HepG2 (cell line): Measurements from ENCODE around the gene INAFM2. TPM values are rescaled to one million over a fixed set of nuclear protein-coding genes. Genes with fewer than 3 reads are reported as not detected.

Source experiments
- ATAC-seq: fragments of 200-7000 bp; cut with Tn5 transposase; 3 replicates; pipeline ENCODE4 v1.9.1; 2020; ENCODE audit warnings: mild to moderate bottlenecking, moderate library complexity
- BruUV-seq: library from RNA; stranded (reverse); fragments of 400-500 nt; replicated peaks from 2 replicates; lab custom pipeline; 2021; lab: Mats Ljungman, UMichigan
- CTCF ChIA-PET: fragments of 300-600 bp; formaldehyde crosslinking; extraction: SDS; loops from one replicate; lab custom pipeline; 2021; ENCODE audit warnings: low total read pairs, inconsistent platforms, low intra/inter-chr PET ratio; lab: Yijun Ruan, JAX
- POLR2A ChIA-PET: fragments of 350-600 bp; sonication (Branson Sonifier 250); formaldehyde crosslinking; loops from one replicate; lab custom pipeline; 2020; ENCODE audit warnings: antibody characterized with exemption, inconsistent platforms; lab: Yijun Ruan, JAX
- DNase-seq: peaks from one replicate; pipeline ENCODE4 v3.0.0-alpha.2; 2015; ENCODE audit warnings: low spot score
- FAIRE-seq: peaks from 3 replicates; lab custom pipeline; 2011; peaks lifted over from hg19 to GRCh38; lab: Jason Lieb, UNC
- H2AFZ ChIP-seq: one replicate; pipeline ENCODE4 v1.6.1; 2011; ENCODE audit warnings: low read length, inconsistent platforms
- H3K27ac ChIP-seq: fragments of 300-600 bp; 3 replicates; pipeline ENCODE4 v1.8.0; 2011; ENCODE audit warnings: mixed run types, mild to moderate bottlenecking, mixed read lengths, low read length, inconsistent platforms; ENCODE audit not compliant: insufficient read depth; ENCODE audit errors: extremely low read length
- H3K27me3 ChIP-seq, 2 experiments: fragments of 200-600 bp in 1 of 2; 2 replicates in 1 of 2; 3 replicates in 1 of 2; pipeline versions ENCODE4 v1.6.0 to v1.8.0; 2011; ENCODE audit warnings: low read length in 2 of 2, mild to moderate bottlenecking in 2 of 2, moderate library complexity in 2 of 2, inconsistent platforms in 1 of 2; ENCODE audit not compliant: insufficient read depth in 2 of 2, control insufficient read depth in 1 of 2
- H3K36me3 ChIP-seq, 2 experiments: fragments of 200-600 bp in 1 of 2; replicated peaks in 1 of 2; 2 replicates in 1 of 2; 3 replicates in 1 of 2; pipeline versions ENCODE4 v1.5.1 to v1.8.0; 2011; ENCODE audit warnings: low read length in 2 of 2, inconsistent platforms in 1 of 2; ENCODE audit not compliant: insufficient read depth in 2 of 2, control insufficient read depth in 1 of 2
- H3K4me1 ChIP-seq: 2 replicates; pipeline ENCODE4 v1.5.1; 2012; ENCODE audit warnings: low read length, inconsistent platforms; ENCODE audit not compliant: insufficient read depth
- H3K4me2 ChIP-seq: 2 replicates; pipeline ENCODE4 v1.6.0; 2011; ENCODE audit warnings: low read depth, low read length, inconsistent platforms
- H3K4me3 ChIP-seq, 3 experiments: fragments of 200-600 bp in 1 of 3; sonication (generic), shearing (Covaris generic) in 1 of 3; replicated peaks in 1 of 3; 2 replicates each; pipeline ENCODE4 v1.5.1; 2011 to 2016; ENCODE audit warnings: low read length in 3 of 3, inconsistent platforms in 2 of 3, low read depth in 2 of 3, mild to moderate bottlenecking in 2 of 3, control low read depth in 1 of 3, mixed read lengths in 1 of 3; ENCODE audit not compliant: insufficient read depth in 1 of 3
- H3K79me2 ChIP-seq: one replicate; pipeline ENCODE4 v1.6.1; 2011; ENCODE audit warnings: low read length, inconsistent platforms; ENCODE audit not compliant: insufficient read depth
- H3K9ac ChIP-seq: 2 replicates; pipeline ENCODE4 v1.6.0; 2011; ENCODE audit warnings: mild to moderate bottlenecking, low read depth, low read length, inconsistent platforms; ENCODE audit not compliant: insufficient read depth
- H3K9me3 ChIP-seq: 2 replicates; pipeline ENCODE4 v1.5.1; 2012; ENCODE audit warnings: mild to moderate bottlenecking, low read length
- H4K20me1 ChIP-seq: 2 replicates; pipeline ENCODE4 v1.6.0; 2011; ENCODE audit warnings: inconsistent platforms, mild to moderate bottlenecking, low read length, moderate library complexity; ENCODE audit not compliant: insufficient read depth
- AHR ChIP-seq: IDR thresholded peaks from 2 replicates; pipeline ENCODE4 v1.6.1; 2018; ENCODE audit warnings: missing genetic modification reagents, missing compliant biosample characterization
- ATAD3A ChIP-seq: sonication (generic); formaldehyde crosslinking; IDR thresholded peaks from 2 replicates; pipeline ENCODE4 v1.4.0; 2020; ENCODE audit warnings: missing genetic modification reagents
- CEBPB ChIP-seq: IDR thresholded peaks from 2 replicates; pipeline ENCODE4 v1.6.1; 2011; ENCODE audit warnings: low read depth, low read length, improper control_type of control experiment, borderline replicate concordance
- FOXC1 ChIP-seq: sonication (generic); formaldehyde crosslinking; IDR thresholded peaks from 2 replicates; pipeline ENCODE4 v1.8.0; 2022; ENCODE audit warnings: mild to moderate bottlenecking, missing genetic modification reagents, borderline replicate concordance
- KDM1A ChIP-seq: IDR thresholded peaks from 2 replicates; pipeline ENCODE4 v1.6.1; 2016; ENCODE audit warnings: missing compliant biosample characterization
- NAIF1 ChIP-seq: sonication (generic); formaldehyde crosslinking; IDR thresholded peaks from 2 replicates; pipeline ENCODE4 v1.5.0; 2020; ENCODE audit warnings: mild to moderate bottlenecking, missing genetic modification reagents, borderline replicate concordance
- PHF20 ChIP-seq: sonication (generic); formaldehyde crosslinking; IDR thresholded peaks from 2 replicates; pipeline ENCODE4 v1.5.0; 2020; ENCODE audit warnings: mild to moderate bottlenecking, missing genetic modification reagents
- TARDBP ChIP-seq: sonication (generic); formaldehyde crosslinking; IDR thresholded peaks from 2 replicates; pipeline ENCODE4 v1.8.0; 2022; ENCODE audit warnings: mild to moderate bottlenecking, missing genetic modification reagents
- TCF12 ChIP-seq, 2 experiments: fragments of 450-650 bp in 1 of 2; sonication (generic) in 1 of 2; formaldehyde crosslinking in 1 of 2; IDR thresholded peaks; 2 replicates each; pipeline versions ENCODE4 v1.6.1 to v1.8.0; 2017 to 2022; ENCODE audit warnings: antibody characterized with exemption in 1 of 2, mild to moderate bottlenecking in 1 of 2, missing genetic modification reagents in 1 of 2, moderate library complexity in 1 of 2
- TOE1 ChIP-seq: sonication (generic); formaldehyde crosslinking; IDR thresholded peaks from 2 replicates; pipeline ENCODE4 v1.4.0; 2020; ENCODE audit warnings: mild to moderate bottlenecking, missing genetic modification reagents
- WIZ ChIP-seq: sonication (generic); formaldehyde crosslinking; IDR thresholded peaks from 2 replicates; pipeline ENCODE4 v1.5.1; 2020; ENCODE audit warnings: mild to moderate bottlenecking, missing genetic modification reagents
- ZNF432 ChIP-seq: sonication (generic); formaldehyde crosslinking; IDR thresholded peaks from 2 replicates; pipeline ENCODE4 v1.5.0; 2020; ENCODE audit warnings: missing genetic modification reagents, mild to moderate bottlenecking, borderline replicate concordance
- WGBS: methylation state at CpG from one replicate; pipeline ENCODE4 v1.1.6; 2017; ENCODE audit warnings: low lambda C conversion rate; 5-methylcytosine and 5-hydroxymethylcytosine counted together
- in situ Hi-C: cut with HindIII; loops from 2 replicates; pipeline ENCODE4 v1.10.0; 2017; ENCODE audit warnings: low pct_unique_long_range_greater_than_20kb; ENCODE audit not compliant: extremely low pct_ligation_motif_present
- intact Hi-C: fragments of 100-400 bp; cut with micrococcal nuclease; formaldehyde crosslinking; loops from one replicate; pipeline ENCODE4 v1.10.0; 2022; ENCODE audit not compliant: unreplicated experiment
- polyA plus RNA-seq, 8 experiments: library from polyadenylated mRNA; depleted of rRNA in 3 of 8; stranded (reverse) in 7 of 8; unstranded in 1 of 8; fragments of >200 nt; fragmentation: Illumina TruSeq in 4 of 8; extraction: Trizol in 4 of 8; gene quantifications; 2 replicates each; pipeline versions ENCODE4 v1.2.1 to v1.2.3, GENCODE V29; 2011 to 2016; ENCODE audit warnings: low read depth in 4 of 8, missing spikeins in 1 of 8, mixed read lengths in 1 of 8; ENCODE audit not compliant: insufficient read depth in 1 of 8
- total RNA-seq, 5 experiments: library from RNA; depleted of rRNA; stranded (reverse); fragments of >200 nt; fragmentation: Illumina TruSeq; extraction: Trizol; gene quantifications; 2 replicates each; pipeline ENCODE4 v1.2.3, GENCODE V29; 2016; ENCODE audit warnings: low read depth in 1 of 5
- TF ChIP-seq, protein P1 (sequence below): fragments of 450-650 bp; IDR thresholded peaks from 2 replicates; pipeline ENCODE4 v1.6.1; 2016
- TF ChIP-seq, protein P2 (sequence below): IDR thresholded peaks from 2 replicates; pipeline ENCODE4 v1.6.1; 2016
- TF ChIP-seq, protein P3 (sequence below): sonication (generic); formaldehyde crosslinking; IDR thresholded peaks from 2 replicates; pipeline ENCODE4 v1.5.0; 2020; ENCODE audit warnings: mild to moderate bottlenecking, missing genetic modification reagents

Gene INAFM2
- total and polyA plus RNA-seq, 2 of the 13 experiments (the other 11 are each of a cell fraction or from before 2014, with no cell fraction given), result 5.5 to 6.5 TPM

DNA sequence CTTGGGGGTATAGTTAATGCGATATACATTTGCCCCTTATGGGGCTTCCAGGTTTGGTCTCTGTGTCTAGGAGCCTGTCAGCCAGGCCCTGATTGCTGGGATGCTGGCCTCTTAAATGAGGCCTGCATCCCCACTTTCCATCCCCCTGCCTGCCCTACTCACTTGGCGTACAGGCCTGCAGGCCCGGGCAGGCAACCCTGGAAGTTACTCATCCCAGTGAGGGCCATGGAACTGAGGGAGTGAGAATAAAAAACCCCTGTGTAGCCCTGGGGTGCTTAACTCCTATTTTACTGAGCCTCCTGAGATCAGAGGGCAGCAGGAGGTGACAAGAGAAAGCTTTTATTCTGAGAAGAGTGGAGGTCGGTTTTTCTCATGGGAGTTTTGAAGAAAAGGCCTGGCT, 36.5 kb downstream of the INAFM2 start (continued):
- TF ChIP-seq, protein P1, sequence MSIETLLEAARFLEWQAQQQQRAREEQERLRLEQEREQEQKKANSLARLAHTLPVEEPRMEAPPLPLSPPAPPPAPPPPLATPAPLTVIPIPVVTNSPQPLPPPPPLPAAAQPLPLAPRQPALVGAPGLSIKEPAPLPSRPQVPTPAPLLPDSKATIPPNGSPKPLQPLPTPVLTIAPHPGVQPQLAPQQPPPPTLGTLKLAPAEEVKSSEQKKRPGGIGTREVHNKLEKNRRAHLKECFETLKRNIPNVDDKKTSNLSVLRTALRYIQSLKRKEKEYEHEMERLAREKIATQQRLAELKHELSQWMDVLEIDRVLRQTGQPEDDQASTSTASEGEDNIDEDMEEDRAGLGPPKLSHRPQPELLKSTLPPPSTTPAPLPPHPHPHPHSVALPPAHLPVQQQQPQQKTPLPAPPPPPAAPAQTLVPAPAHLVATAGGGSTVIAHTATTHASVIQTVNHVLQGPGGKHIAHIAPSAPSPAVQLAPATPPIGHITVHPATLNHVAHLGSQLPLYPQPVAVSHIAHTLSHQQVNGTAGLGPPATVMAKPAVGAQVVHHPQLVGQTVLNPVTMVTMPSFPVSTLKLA, result no peak
- no peak for TF ChIP-seq TARDBP (CRISPR knock-in tag)
- no peak for TF ChIP-seq KDM1A (CRISPR knock-in tag)
- TF ChIP-seq, protein P2, sequence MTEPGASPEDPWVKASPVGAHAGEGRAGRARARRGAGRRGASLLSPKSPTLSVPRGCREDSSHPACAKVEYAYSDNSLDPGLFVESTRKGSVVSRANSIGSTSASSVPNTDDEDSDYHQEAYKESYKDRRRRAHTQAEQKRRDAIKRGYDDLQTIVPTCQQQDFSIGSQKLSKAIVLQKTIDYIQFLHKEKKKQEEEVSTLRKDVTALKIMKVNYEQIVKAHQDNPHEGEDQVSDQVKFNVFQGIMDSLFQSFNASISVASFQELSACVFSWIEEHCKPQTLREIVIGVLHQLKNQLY (CRISPR knock-in tag), result no peak
- no peak for TF ChIP-seq CEBPB
- TF ChIP-seq WIZ (CRISPR knock-in tag), result no peak
- TF ChIP-seq PHF20 (CRISPR knock-in tag), result no peak
- TF ChIP-seq, all 625 proteins: peak for 0

DNA sequence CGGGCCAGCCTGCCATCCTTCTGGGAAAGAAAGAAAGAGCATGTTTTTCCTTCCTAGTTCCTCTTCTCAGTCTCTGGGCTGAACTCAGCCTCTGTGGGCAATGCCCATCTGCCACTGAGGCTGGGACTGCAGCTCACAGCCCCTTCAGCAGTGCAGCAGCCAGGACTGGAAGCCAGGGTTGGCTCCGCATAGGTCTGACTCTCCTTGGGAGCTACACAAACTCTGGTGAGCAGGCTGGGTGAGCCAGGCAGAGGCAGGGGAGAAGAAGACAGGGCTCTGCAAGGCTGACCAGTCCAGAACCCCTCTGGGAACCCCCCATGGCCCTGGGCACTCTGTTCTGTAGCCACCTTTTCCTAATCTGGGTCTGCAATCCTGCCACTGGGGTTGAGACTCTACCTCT, 38.1 kb downstream of the INAFM2 start:
- DNase-seq (no peak), FAIRE-seq (no peak), ATAC-seq (no peak)
- ChIA-PET CTCF (no interaction called here), POLR2A (no interaction called here)
- in situ Hi-C loops, result no loop called here
- BruUV-seq, result no TSS peak
- Histone ChIP-seq H4K20me1 (no peaks in the 10 kb centered on the region), H3K9ac (no peak overlapping the region), H3K79me2 (no peaks in the 10 kb centered on the region), H3K4me3 (no peak overlapping the region), H3K36me3 (no peaks in the 10 kb centered on the region), H3K4me2 (no peak overlapping the region), H3K4me1 (peaks cover 9% of the 10 kb centered on the region), H2AFZ (no peak overlapping the region), H3K27ac (no peak overlapping the region), H3K27me3 (peaks cover 11 to 75% of the 10 kb centered on the region in 2 experiments), H3K9me3 (no peaks in the 10 kb centered on the region)
- WGBS, result 58% methylated on average over 2 of the region's 2 CpGs
- TF ChIP-seq NAIF1 (CRISPR knock-in tag) (no peak), TCF12 (IDR thresholded peaks at IDR 0.05) (no peak), TCF12 (CRISPR knock-in tag; IDR thresholded peaks at IDR 0.05) (no peak), ATAD3A (CRISPR knock-in tag) (no peak), TOE1 (CRISPR knock-in tag) (no peak), AHR (CRISPR knock-in tag) (no peak), ZNF432 (CRISPR knock-in tag) (no peak), FOXC1 (no peak)
- TF ChIP-seq, protein P3, sequence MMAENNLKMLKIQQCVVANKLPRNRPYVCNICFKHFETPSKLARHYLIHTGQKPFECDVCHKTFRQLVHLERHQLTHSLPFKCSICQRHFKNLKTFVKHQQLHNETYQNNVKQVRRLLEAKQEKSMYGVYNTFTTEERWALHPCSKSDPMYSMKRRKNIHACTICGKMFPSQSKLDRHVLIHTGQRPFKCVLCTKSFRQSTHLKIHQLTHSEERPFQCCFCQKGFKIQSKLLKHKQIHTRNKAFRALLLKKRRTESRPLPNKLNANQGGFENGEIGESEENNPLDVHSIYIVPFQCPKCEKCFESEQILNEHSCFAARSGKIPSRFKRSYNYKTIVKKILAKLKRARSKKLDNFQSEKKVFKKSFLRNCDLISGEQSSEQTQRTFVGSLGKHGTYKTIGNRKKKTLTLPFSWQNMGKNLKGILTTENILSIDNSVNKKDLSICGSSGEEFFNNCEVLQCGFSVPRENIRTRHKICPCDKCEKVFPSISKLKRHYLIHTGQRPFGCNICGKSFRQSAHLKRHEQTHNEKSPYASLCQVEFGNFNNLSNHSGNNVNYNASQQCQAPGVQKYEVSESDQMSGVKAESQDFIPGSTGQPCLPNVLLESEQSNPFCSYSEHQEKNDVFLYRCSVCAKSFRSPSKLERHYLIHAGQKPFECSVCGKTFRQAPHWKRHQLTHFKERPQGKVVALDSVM, result no peak
- intact Hi-C loops, result no loop called here
